GM18909 (cell line): ENCODE measurements around the gene PSG1.
"Not testable (repeated sequence)": the region's sequence is repeated elsewhere in the genome, so short reads cannot be mapped to it uniquely, and the experiment has no call there.

ENCODE experiments used
- ATAC-seq: cut with Tn5 transposase; IDR thresholded peaks from one replicate; pipeline ENCODE4 v1.9.1; 2021; ENCODE audit warnings: mild to moderate bottlenecking; ENCODE audit not compliant: unreplicated experiment, poor library complexity

Gene PSG1

DNA sequence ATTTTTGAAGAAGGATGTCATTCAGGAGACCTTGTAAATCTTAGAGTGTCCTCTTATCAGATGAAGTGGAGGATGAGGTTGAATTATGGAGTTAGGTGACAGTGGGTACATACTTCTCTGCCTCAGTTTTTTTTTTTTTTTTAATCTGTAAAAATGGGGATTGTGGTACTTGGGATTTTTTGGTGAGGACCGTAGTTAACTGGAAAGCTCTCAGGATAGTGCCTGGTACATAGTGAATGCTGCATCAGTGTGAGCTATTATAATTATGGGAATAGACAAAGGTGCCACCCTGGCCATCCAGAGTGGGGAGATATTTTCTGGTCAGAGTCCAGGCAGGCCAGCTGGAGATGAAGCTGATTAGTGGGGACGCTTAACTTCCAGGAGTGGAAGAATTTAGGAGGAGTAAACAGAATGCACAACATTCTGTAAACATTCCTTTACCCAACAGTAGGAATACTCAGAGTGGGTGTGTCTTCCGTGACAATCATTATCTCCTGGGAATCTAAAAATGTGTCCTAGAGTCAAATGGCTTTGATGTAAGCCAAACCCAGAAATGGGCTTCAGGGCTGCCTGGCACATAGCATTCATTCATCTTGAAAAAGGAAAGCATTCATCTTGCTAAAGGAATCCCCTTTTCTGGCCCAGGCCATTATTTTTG is 47.4 kb downstream of the PSG1 start:
- not testable (repeated sequence) for ATAC-seq

DNA sequence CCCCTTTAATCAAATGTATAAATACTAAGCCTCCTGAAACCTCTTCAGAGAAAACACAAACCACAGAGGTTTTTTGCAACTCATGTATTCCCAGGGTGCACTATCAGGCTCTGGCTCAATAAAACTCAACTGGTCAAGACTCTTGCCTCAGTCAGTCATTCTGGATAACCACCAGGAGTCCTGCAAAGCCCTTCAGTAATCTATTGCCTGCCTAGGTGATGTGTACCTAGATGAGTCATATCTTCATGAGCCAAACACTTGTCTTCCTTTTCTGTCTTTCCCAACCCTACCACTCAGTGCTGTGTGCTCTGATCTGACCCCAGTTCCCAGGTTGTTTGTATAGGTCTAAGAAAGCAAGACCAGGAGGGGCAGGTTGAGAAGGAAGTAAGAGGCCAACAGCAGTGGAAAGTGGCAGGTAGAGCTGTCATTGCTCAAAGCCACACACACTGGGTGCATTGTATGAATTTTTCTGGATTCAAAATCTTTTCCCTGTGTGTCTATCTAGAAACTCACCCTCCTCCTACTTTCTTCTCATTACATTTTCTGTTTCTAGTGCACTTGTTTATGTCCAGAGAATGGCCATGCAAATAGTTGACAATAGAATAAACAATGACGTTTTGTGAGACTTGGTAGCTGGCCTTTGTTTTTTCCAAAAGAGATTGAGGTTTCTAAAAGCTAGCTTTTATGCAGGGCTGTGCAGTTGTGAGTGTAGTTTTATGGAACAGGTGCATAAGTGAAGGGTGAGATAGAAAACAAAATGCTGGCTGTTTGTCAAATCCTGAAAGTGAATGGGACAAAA is 48.1 kb downstream of the PSG1 start:
- no peak for ATAC-seq

DNA sequence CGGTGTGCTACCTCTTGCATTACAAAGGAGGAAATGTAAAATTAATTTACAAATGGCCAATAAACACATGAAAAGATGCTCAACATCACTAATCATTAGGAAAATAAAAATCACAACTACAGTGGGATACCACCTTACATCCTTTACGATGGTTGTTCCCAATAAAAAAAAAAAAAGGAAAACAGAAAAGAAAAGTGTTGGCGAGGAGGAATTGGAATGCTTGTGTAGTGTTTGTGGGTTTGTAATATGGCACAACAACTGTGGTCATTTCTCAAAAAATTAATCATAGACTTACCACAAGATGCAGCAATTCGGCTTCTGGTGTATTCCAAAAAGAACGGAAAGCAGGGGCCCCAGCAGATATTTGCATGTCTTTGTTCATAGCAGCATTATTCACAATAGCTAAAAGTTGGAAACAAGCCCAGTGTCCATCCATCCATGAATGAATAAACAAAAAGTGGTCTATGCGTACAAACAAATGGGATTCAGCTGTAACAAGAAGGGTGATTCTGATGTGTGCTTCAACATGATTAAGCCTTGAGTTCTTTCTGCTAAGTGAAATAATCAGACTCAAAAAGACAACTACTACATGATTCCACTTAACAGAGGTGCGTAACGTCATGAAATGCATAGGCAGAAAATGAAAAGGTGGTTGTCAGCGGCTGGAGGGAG is 58.1 kb downstream of the PSG1 start:
- not testable (repeated sequence) for ATAC-seq

DNA sequence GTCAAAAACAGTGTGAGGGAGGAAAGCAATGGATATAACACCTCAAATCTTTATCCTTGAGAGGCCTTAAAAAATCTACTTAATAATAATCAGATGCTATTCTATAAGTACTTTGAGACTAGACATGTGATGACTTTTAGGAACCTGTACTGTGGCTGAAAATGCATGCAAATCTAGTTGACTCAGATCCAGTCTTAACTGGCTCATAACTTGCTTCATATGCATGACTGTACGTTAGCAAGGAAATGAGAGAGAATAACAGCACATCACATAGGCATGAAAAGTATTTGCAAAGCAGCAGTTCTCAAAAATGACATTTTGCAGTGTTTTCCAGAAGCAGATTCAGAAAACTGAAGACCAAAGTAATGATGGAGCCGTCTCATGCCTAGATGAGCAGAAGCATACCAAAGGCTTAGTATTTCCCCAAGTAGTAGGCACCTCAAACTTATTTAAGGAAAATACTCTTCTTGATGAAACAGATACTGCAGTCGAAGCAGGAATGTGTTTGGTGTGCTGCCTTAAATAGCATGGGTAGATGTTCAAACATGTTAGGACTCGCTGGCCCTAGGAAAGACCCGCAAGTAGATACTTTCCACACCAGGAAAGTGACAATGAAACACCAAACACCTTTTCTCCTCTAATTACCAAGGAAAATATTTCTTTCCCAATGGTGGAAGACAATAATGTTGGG is 59.4 kb downstream of the PSG1 start:
- not testable (repeated sequence) for ATAC-seq

DNA sequence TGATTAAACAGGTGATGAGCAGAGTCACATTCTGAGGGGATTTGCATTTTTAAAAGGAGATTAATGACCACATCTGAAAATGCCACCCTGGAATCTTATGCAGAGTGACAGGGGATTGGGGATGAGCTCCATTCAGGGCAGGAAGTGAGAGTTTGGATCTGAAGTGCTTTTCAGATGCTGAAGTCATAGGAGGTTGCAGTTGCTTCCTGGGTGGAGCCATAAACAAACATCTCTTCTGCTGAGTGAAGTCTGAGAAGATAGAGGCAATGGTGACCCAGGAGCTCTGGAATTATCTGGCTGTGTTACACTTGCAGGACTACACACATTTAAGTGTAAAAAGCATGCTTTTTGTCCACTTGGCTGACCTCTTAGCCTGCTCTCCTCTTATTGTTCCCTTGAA is 62.6 kb downstream of the PSG1 start:
- no peak for ATAC-seq
